ENCODE data around the gene INPP4B. TPM values are rescaled to one million over a fixed set of nuclear protein-coding genes. Genes with fewer than 3 reads are reported as not detected.
"Not testable (repeated sequence)": the region's sequence is repeated elsewhere in the genome, so short reads cannot be mapped to it uniquely, and the experiment has no call there.

The INPP4B gene
- polyA plus RNA-seq, 1 donor: 40.6 TPM

DNA sequence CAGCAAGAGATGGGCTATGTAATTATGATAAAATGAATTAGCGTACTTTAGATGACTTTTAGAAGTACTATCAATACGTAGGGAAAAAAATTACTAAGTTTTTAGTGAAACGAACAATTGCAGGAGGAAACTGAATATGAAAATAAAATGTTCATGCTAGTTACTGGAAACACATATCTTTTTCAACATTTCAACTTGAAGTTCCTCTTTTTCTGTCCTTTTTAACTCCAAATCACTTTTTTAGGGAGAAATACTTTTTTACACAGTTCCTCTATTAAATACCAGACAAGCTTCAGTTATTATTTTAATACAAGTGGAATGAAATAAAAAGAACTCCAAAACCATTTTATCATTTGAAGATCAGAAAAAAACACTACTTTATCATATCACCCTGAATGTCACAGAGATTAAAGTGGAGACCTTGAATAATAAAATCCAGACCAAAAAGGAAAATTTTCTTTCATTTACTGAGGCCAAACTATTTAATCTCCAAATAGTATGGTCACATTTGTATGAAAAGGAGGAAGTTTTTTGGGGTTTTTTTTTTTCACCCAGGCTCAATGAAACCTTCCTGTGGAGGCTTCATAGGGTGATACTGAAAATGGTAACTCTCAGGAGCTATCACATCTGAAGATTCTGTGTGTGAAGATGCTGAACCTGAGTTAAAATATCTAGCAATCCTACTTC lies 306.2 kb downstream of the INPP4B start:
- DNase-seq: no peak

DNA sequence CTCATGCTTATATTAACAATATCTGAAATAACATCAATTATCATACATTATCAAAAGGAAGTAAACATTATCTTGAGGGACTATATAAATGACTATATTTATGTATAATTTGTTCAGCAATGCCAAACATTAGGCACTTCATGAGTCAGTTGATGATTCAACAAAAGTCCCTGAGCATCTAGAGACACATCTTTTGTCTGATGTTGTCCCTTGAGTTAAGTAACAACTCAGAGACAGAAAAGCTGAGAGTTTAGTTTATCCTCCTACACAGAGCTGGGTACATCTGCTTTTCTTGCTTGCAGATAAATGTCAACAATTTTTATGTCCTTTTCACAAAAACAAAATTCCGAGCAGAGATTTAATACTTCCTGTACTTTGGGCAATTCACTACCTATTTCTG lies 311.1 kb downstream of the INPP4B start:
- DNase-seq: no peak

GRCh38 chr4:142532054-142532453 lies 314.0 kb downstream of the INPP4B start:
- DNase-seq: no peak

GRCh38 chr4:142530728-142531127 lies 315.4 kb downstream of the INPP4B start:
- no peak for DNase-seq

DNA sequence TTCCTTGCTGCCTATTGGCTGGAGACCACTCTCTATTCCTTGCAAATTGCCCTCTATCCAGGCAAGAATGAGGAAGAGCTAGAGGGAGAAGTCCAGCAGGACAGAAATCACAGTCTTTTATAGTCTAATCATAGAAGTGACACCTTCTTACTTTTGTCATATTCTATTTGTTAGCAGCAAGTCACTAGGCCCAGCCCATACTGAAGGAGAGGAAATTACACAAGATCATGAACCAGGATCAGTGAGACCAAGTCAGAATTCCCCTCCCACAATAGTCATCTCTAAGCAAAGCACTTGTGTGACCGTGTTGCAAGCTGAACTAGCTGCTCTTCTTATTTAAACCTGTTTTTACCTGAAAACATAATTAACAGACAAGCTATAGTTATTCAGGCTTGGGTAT lies 317.7 kb downstream of the INPP4B start:
- no peak for DNase-seq

DNA sequence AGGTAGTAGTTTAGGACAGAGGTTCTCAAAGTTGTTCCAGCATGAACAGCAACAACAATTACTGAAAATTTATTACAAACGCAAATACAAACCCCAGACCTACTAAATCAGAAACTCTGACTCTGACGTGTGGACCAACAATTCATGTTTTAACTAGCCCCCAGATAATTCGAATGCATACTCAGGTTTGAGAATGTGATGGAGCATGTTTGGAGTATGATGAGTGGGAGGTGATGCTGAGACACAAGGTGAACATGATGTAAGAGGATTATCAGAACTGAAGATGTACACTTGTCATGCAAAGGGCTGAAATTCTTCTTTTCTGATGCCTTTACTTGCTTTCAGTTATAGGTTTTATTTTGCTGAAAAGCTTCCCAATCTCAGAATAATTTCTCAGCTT lies 323.0 kb downstream of the INPP4B start:
- DNase-seq: no peak

DNA sequence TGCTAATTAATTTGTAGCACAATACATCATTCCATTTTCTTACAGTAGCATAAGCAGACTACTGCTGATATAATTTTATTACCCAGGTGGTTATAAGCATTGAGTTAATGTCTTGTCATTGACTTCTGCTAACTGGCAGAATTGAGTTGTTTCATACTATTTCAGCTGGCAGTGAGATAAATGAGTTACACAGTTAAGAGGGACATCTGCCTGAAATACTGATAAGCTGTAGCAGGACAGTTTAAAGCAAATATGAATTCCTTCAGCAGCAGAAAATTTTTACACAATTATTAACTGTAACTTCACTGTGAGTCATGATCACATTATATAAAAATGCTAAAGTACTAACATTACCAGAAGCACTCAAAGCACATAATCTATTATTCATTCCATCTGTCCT lies 326.8 kb downstream of the INPP4B start:
- no peak for DNase-seq

DNA sequence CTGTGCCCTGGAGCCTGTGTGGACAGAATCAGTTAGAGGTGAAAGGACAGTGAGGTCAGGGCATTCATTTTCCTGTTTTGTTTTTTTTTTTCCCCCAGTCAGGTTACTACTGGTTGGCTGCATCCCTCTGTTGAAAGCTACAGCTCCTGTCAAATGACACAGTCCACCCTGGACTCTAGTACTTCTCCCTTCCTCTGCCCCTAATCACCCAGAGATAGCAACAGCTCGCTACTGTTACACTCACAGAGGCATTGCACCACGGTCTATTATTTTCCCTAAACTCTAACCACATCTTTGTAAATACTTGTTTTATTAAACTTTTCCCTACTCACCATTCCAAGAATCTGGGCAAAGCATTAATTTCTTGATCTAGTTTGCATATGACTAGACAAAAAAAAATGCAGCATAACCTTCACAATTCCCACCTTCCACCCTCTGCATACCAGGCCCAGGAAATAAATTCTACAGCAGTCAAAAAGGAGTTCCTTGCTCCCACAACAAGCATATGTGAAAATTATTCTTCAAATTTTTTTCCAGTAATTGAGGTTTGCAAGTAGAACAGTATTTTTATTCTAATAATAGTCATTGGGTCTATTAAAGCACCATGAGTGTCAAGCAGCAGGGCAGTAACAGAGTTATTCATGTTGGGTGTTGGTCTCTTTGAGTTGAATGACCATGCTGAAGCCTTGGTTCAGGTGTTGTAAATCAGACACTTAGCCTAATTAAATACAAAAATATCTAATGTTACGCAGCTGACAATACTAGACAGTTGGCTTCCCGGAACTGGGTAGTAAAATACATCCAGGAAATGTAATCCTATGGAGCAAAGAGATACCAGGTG lies 329.2 kb downstream of the INPP4B start:
- DNase-seq: no peak

DNA sequence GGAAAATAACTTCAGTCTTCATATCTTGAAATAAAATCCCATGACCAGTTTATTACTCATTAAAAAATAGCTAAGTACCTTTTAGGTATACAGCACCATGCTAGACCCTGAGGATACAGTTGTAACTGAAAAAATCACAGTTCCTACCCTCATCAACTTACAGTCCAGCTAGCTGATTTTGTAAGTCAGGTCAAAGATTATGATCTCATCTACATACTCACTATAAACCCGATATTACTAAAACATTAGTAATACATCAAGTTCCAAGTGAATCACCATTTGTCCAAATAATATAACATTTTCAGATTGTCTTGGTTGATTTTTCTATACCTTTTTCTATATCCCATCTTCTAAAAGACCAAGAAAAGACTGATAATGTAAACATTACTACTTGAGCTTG lies 333.9 kb downstream of the INPP4B start:
- no peak for DNase-seq

GRCh38 chr4:142509881-142510280 lies 336.2 kb downstream of the INPP4B start:
- no peak for DNase-seq

DNA sequence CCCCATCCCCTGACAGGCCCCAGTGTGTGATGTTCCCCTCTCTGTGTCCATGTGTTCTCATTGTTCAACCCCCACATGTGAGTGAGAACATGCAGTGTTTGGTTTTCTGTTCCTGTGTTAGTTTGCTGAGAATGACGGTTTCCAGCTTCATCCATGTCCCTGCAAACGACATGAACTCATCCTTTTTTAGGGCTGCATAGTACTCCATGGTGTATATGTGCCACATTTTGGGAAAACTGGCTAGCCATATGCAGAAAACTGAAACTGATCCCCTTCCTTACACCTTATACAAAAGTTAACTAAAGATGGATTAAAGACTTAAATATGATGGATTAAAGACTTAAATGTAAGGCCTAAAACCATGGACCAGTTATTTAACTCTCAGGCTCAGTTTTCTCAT lies 336.7 kb downstream of the INPP4B start:
- DNase-seq: not testable (repeated sequence)

GRCh38 chr4:142500966-142501365 lies 345.1 kb downstream of the INPP4B start:
- DNase-seq: no peak

- DNase-seq: no peak
These were observed 348.5 kb downstream of the INPP4B start for GRCh38 chr4:142497606-142498005.

DNA sequence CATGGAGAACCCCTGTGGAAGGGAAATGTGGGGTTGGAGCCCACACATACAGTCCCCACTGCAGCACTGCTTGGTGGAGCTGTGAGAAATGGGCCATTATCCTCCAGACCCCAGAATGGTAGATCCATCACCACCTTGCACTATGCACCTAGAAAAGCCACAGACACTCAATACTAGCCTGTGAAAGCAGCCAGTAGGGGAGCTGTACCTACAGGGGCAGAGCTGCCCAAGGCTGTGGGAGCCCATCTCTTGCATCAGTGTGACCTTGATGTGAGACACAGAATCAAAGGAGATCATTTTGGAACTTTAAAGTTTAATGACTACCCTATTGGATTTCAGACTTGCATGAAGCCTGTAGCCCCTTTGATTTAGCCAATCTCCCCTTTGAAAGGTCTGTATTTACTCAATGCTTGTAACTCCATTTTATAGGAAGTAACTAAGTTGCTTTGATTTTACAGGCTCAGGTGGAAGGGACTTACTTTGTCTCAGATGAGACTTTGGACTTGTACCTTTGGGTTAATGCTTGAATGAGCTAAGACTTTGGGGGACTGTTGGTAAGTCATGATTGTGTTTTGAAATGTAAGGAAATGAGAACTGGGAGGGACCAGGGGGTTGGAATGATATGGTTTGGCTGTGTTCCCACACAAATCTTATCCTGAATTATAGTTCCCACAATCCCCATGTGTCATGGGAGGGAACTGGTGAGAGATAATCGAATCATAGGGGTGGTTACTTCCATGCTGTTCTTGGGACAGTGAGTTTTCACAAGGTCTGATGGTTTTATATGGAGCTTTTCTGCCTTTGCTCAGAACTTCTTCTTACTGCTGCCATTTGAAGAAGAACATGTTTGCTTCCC lies 352.6 kb downstream of the INPP4B start:
- no peak for DNase-seq

GRCh38 chr4:142485452-142485851 lies 360.6 kb downstream of the INPP4B start:
- no peak for DNase-seq

GRCh38 chr4:142480244-142480643 lies 365.9 kb downstream of the INPP4B start:
- DNase-seq: no peak

DNA sequence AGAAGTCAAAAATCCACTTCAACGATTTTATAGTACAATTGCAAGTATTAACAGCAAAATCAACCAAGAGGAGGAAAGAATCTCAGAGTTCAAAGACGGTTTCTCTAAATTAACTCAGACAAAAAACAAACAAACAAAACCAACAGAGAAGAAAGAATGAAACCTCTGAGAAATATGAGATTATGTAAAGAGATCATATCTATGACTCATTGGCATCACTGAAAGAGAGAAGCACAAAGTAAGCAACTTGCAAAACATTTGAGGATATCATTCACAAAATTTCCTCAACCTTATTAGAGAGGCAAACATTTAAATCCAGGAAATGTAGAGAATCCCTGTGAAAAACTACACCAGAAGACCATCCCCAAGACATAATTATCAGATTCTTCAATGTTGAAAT lies 370.4 kb downstream of the INPP4B start:
- no peak for DNase-seq

DNA sequence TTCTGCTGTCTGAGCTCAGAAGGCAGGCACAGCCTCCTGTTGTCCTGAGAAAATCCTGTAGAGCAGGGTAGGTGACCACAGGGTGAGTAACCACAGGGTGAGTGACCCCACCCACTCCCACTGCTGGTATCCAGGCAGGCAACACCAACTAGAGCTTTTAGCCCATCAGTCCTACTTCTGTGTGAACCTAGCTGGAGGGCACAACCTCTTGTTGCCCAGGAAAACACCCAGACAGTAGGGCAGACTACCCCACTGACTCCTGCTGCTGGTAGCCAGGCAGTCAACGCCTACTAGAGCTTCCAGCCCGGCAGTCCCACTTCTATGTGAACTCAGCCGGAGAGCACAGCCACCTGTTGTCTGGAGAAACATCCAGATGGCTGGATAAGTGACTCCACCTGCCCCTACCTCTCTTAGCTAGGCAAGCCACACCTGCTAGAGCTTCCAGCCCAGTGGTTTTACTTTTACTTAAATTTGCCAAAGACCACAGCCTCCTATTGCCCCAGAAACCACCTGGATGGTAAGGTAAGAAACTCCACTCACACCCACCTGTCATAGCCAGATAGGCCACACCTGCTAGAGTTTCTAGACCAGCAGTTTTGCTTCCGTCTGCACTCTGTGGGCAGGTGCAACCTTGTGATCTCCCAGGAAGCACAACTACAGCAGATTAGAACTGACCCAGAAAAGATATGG lies 371.6 kb downstream of the INPP4B start:
- DNase-seq: no peak

DNA sequence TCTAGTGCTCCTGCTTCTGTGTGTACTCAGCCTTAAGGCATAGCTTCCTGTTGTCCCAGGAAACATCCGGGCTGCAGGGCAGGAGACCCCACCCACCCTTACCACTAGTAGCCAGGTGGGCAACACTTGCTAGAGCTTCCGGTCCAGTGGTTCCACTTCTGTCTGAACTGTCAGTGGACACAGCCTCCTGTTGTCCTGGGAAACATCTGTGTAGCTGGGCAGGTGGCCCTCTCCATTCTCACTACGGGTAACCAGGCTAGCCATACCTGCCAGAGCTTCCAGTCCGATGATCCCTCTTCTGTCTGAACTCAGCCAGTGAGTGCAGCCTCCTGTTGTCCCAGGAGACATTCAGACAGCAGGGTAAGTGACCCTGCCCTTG lies 372.2 kb downstream of the INPP4B start:
- DNase-seq: no peak

- no peak for DNase-seq
These were observed 372.7 kb downstream of the INPP4B start for GRCh38 chr4:142473218-142473959.

DNA sequence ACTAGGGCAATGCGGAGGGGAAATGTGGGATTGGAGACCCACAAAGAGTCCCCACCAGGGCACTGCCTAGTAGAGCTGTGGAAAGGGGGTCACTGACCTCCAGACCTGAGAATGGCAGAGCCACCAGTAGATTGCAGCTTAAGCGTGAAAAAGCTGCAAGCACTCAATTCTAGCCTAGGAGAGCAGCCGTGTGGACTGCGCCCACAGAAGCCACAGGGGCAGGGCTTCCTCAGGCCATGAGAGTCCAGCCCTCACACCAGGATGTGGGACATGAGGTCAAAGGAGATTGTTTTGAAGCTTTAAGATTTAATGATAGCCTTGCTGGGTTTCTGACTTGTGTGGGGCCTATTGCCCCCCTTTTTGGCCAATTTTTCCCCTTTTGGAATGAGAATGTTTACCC lies 379.0 kb downstream of the INPP4B start:
- DNase-seq: no peak

- DNase-seq: no peak
These were observed 380.6 kb downstream of the INPP4B start for GRCh38 chr4:142465526-142465925.
